Kidney (tissue), 14 donors: ENCODE data around the gene HPSE2. TPM values are rescaled to one million over a fixed set of nuclear protein-coding genes. Genes with fewer than 3 reads are reported as not detected.

Experiments
- DNase-seq, 5 donors: peaks; one replicate each; pipeline ENCODE4 v3.0.0-alpha.2; 2013 to 2020
- FAIRE-seq: peaks from 2 replicates; lab custom pipeline; 2012; peaks lifted over from hg19 to GRCh38; lab: Jason Lieb, UNC
- H3K27ac ChIP-seq, 2 donors: one replicate each; pipeline ENCODE4 v1.7.0; 2013; ENCODE audit warnings: low read depth in 2 of 2, low read length in 2 of 2, inconsistent platforms in 1 of 2
- H3K27me3 ChIP-seq: one replicate; pipeline ENCODE4 v1.7.1; 2013; ENCODE audit warnings: low read length, inconsistent platforms; ENCODE audit not compliant: control insufficient read depth, insufficient read depth
- H3K36me3 ChIP-seq, 3 donors: one replicate each; pipeline versions ENCODE4 v1.7.0 to v1.7.1; 2013; ENCODE audit warnings: low read length in 3 of 3, control low read depth in 1 of 3, inconsistent platforms in 1 of 3; ENCODE audit not compliant: insufficient read depth in 3 of 3, control insufficient read depth in 2 of 3
- H3K4me1 ChIP-seq, 3 donors: one replicate each; pipeline versions ENCODE4 v1.7.0 to v1.7.1; 2013; ENCODE audit warnings: low read length in 3 of 3, inconsistent platforms in 1 of 3, low read depth in 1 of 3; ENCODE audit not compliant: control insufficient read depth in 2 of 3, insufficient read depth in 2 of 3
- H3K4me3 ChIP-seq, 3 donors: one replicate each; pipeline versions ENCODE4 v1.7.0 to v1.8.1; 2013; ENCODE audit warnings: low read length in 3 of 3, control low read depth in 1 of 3, inconsistent platforms in 1 of 3
- H3K9ac ChIP-seq, 3 donors: one replicate each; pipeline versions ENCODE4 v1.7.0 to v1.7.1; 2013; ENCODE audit warnings: low read length in 3 of 3, control low read depth in 1 of 3, inconsistent platforms in 1 of 3
- H3K9me3 ChIP-seq, 3 donors: one replicate each; pipeline versions ENCODE4 v1.7.0 to v1.7.1; 2013; ENCODE audit warnings: low read length in 3 of 3, control low read depth in 1 of 3, inconsistent platforms in 1 of 3; ENCODE audit not compliant: control insufficient read depth in 2 of 3, insufficient read depth in 1 of 3
- CTCF ChIP-seq: IDR thresholded peaks from 3 replicates; pipeline ENCODE4 v1.5.1; 2012; ENCODE audit warnings: mild to moderate bottlenecking, moderate library complexity, borderline replicate concordance; ENCODE audit not compliant: insufficient read depth; ENCODE audit errors: extremely low read depth
- intact Hi-C: fragments of 100-400 bp; cut with DNase I; formaldehyde crosslinking; loops from one replicate; pipeline ENCODE4 v1.11.1; 2022
- polyA plus RNA-seq: library from polyadenylated mRNA; stranded (reverse); fragments of 350-450 nt; fragmentation: Illumina TruSeq; extraction: RNeasy Lipid Tissue Mini Kit (QIAGEN cat#74804); gene quantifications from one replicate; pipeline ENCODE4 v1.2.3, GENCODE V29; 2014; ENCODE audit warnings: low read depth, low replicate concordance; ENCODE audit not compliant: insufficient read depth
- total RNA-seq: library from RNA; stranded (reverse); fragmentation: NEBNext Ultra II Directional; extraction: Animal tissue kit (Norgen Biotek cat#: 25700); gene quantifications from one replicate; pipeline ENCODE4 v1.2.1, GENCODE V29; 2021
- donor health status: control.
- donor health status: control.
- donor health status: control.
- donor health status: control.
- donor health status: control.
- donor health status: DM: yes; HTN: yes; CAD: no.
- donor health status: Normal renal cell carcinoma (clear cell type).

Gene HPSE2
- total and polyA plus RNA-seq, 2 donors from 2014 or later: 1.4 to 3.0 TPM

GRCh38 chr10:98602224-98602623 lies 633.4 kb downstream of the HPSE2 start:
- Histone ChIP-seq H3K9ac (no peak overlapping the region), H3K4me3 (no peak overlapping the region), H3K27ac (no peak overlapping the region), H3K27me3 (no peaks in the 10 kb centered on the region), H3K9me3 (no peaks in the 10 kb centered on the region), H3K36me3 (no peaks in the 10 kb centered on the region), H3K4me1 (no peaks in the 10 kb centered on the region)
- TF ChIP-seq CTCF: no peak
- FAIRE-seq (no peak), DNase-seq (no peak)
- intact Hi-C loops: no loop called here

- Histone ChIP-seq H3K4me3 (no peak overlapping the region), H3K9me3 (peaks cover 0 to 4% (median 0%) of the 10 kb centered on the region in 3 donors), H3K4me1 (no peaks in the 10 kb centered on the region), H3K27me3 (no peaks in the 10 kb centered on the region), H3K9ac (no peak overlapping the region), H3K36me3 (no peaks in the 10 kb centered on the region), H3K27ac (no peak overlapping the region)
- intact Hi-C loops: no loop called here
- no peak for TF ChIP-seq CTCF
- DNase-seq: peak in 1 of 5 donors; percentile 39
- FAIRE-seq: no peak
Measured at GRCh38 chr10:98599032-98599610, 636.5 kb downstream of the HPSE2 start.

- no peak for FAIRE-seq
Measured at GRCh38 chr10:98596404-98596803, 639.2 kb downstream of the HPSE2 start.

More at GRCh38 chr10:98596404-98596803, 639.2 kb downstream of the HPSE2 start:
- no peak for DNase-seq
- H3K4me3 ChIP-seq: no peak overlapping the region
- H3K9me3 ChIP-seq: peaks cover 0 to 4% (median 0%) of the 10 kb centered on the region in 3 donors
- no peak overlapping the region for H3K27ac ChIP-seq
- no peak overlapping the region for H3K9ac ChIP-seq
- H3K36me3 ChIP-seq: no peaks in the 10 kb centered on the region
- no peaks in the 10 kb centered on the region for H3K4me1 ChIP-seq
- intact Hi-C loops: no loop called here
- TF ChIP-seq CTCF: no peak
- H3K27me3 ChIP-seq: no peaks in the 10 kb centered on the region
